ENCODE results near the gene EDIL3.

Gene EDIL3

GRCh38 chr5:83925321-83925954 lies 459.2 kb downstream of the EDIL3 start:
- DNase-seq (ENCODE audit: low spot score): no peak
- TF ChIP-seq, protein P1, sequence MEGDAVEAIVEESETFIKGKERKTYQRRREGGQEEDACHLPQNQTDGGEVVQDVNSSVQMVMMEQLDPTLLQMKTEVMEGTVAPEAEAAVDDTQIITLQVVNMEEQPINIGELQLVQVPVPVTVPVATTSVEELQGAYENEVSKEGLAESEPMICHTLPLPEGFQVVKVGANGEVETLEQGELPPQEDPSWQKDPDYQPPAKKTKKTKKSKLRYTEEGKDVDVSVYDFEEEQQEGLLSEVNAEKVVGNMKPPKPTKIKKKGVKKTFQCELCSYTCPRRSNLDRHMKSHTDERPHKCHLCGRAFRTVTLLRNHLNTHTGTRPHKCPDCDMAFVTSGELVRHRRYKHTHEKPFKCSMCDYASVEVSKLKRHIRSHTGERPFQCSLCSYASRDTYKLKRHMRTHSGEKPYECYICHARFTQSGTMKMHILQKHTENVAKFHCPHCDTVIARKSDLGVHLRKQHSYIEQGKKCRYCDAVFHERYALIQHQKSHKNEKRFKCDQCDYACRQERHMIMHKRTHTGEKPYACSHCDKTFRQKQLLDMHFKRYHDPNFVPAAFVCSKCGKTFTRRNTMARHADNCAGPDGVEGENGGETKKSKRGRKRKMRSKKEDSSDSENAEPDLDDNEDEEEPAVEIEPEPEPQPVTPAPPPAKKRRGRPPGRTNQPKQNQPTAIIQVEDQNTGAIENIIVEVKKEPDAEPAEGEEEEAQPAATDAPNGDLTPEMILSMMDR (IDR thresholded peaks at IDR 0.05; ENCODE audit: borderline replicate concordance, control extremely low read depth, extremely low read depth, insufficient read depth, missing control alignments): no peak
- in situ Hi-C loops (cut with MboI; ENCODE audit: low sequenced_read_pairs, unreplicated experiment): no loop called here

DNA sequence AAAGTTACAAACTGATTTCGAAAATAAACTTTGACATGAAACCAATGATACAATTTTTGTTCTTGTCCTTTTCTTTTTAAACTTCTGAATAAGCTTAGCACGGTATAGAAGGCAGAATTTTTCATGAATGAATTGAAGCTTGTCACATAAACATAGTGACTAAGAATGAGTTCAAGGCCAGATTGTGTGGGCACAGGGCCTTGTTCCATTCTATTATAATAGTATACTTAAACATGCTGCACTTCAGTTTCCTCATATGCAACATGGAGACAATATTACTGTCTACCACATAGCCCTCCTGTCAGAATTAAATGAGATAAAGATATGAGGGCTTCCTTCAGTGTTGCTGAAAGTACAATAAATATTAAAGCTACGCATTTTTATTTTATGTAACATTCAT lies 459.8 kb downstream of the EDIL3 start:
- in situ Hi-C loops (cut with MboI; ENCODE audit: low sequenced_read_pairs, unreplicated experiment): no loop called here
- DNase-seq (ENCODE audit: low spot score): no peak
- TF ChIP-seq, protein P1 (IDR thresholded peaks at IDR 0.05; ENCODE audit: borderline replicate concordance, control extremely low read depth, extremely low read depth, insufficient read depth, missing control alignments): no peak

DNA sequence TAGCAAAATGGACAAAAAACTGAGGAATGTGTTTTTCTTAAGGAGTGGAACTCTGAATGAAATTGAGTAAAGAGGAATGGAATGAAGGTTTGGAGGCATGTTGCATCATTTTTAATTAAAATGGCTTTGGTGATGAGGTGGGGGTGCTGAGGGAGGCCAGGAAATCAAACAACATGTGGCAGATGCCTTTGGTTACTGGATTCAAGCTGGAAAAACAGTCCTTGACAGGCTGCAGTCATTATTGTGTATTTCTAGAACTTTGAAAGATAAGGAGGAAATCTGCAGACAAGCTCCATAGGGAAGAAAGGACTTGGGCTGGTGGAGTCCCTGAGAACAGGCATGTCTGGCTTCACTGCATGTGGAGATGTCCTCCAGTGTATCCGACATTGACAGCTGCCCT lies 460.5 kb downstream of the EDIL3 start:
- TF ChIP-seq, protein P1 (IDR thresholded peaks at IDR 0.05; ENCODE audit: borderline replicate concordance, control extremely low read depth, extremely low read depth, insufficient read depth, missing control alignments): no peak
- in situ Hi-C loops (cut with MboI; ENCODE audit: low sequenced_read_pairs, unreplicated experiment): no loop called here
- DNase-seq (ENCODE audit: low spot score): no peak

- TF ChIP-seq, protein P1 (IDR thresholded peaks at IDR 0.05; ENCODE audit: borderline replicate concordance, control extremely low read depth, extremely low read depth, insufficient read depth, missing control alignments): no peak
- in situ Hi-C loops (cut with MboI; ENCODE audit: low sequenced_read_pairs, unreplicated experiment): no loop called here
- no peak for DNase-seq (ENCODE audit: low spot score)
These were observed 462.0 kb downstream of the EDIL3 start for GRCh38 chr5:83922699-83923098.

DNA sequence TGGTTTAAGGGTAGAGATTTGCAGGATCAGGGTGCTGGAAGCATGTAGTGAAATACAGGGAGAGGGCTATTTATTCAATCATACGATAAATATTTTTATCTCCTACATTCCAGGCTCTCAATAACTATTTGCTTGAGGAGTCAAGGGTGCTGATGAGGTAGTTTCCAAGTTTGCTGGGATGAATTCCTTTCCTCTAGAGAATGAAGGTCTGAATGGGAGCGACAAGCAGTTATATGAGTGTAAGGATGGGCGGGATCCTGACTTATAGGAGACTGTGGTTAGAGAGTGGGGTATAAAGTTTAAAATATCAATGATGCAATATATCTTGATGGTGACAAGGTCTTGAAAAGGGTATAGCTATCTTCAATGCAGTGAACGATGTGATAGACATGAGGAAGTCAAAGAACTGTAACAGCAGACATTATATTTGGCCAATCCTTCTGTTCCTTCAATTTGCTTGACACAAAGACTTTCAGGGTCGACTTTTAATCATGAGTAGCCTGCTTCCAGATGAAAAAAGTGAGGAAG lies 462.9 kb downstream of the EDIL3 start:
- TF ChIP-seq, protein P1 (IDR thresholded peaks at IDR 0.05; ENCODE audit: borderline replicate concordance, control extremely low read depth, extremely low read depth, insufficient read depth, missing control alignments): no peak
- in situ Hi-C loops (cut with MboI; ENCODE audit: low sequenced_read_pairs, unreplicated experiment): no loop called here
- DNase-seq (ENCODE audit: low spot score): no peak

- no peak for DNase-seq (ENCODE audit: low spot score)
- TF ChIP-seq, protein P1 (IDR thresholded peaks at IDR 0.05; ENCODE audit: borderline replicate concordance, control extremely low read depth, extremely low read depth, insufficient read depth, missing control alignments): no peak
- in situ Hi-C loops (cut with MboI; ENCODE audit: low sequenced_read_pairs, unreplicated experiment): no loop called here
These were observed 465.3 kb downstream of the EDIL3 start for GRCh38 chr5:83919071-83920041.

Data from GM13976 (cell line).